SIG-M5 treated with dmso at 0.1 percent for 504 hours (cell line): ENCODE results near the gene MAST3.

Experiments used
- DNase-seq: peaks from one replicate; lab custom pipeline; 2025; ENCODE audit not compliant: unreplicated experiment; lab: John Stamatoyannopoulos, UW

The MAST3 gene

GRCh38 chr19:18174983-18175382 is 77.4 kb downstream of the MAST3 start:
- no peak for DNase-seq

DNA sequence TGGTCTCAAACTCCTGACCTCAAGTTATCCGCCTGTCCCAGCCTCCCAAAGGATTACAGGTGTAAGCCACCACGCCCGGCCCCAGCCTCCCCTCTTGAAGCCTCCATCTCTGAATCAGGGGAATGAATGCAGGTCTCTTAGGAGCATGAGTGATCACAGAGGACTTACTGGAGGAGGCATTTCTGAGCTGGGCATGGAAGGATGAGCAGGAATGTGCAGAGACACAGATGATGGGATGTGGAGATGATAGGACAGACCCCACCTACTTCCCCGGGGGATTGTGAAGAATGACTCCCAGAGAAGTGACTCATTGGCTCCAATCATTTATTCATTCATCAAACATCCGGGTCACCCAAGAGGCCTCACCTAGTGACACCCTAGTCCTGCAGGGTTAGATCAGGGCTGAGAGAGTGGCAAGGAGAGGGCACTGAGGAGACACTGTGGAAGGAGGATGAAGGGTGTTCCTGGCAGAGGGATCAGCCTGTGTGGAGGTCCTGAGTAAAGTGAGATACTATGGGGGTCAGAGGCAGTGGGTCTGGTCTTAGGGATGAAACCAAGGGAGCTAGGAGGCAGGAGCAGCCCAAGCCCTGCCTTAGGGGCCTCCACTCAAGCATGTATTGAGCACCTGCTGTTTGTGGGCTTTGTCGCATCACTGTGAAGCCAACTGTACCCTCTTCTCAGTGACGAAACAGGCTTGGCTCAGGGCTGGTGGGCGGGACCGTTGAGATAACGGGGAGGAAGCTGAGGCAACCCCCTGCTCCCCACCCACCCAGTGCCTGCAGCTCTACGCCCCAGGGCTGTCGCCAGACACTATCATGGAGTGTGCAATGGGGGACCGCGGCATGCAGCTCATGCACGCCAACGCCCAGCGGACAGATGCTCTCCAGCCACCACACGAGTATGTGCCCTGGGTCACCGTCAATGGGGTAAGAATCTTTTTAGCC is 79.1 kb downstream of the MAST3 start:
- no peak for DNase-seq

- DNase-seq: no peak
These were observed 82.4 kb downstream of the MAST3 start for GRCh38 chr19:18179957-18180356.

GRCh38 chr19:18183529-18183928 is 86.0 kb downstream of the MAST3 start:
- no peak for DNase-seq

GRCh38 chr19:18185538-18185937 is 88.0 kb downstream of the MAST3 start:
- no peak for DNase-seq

DNA sequence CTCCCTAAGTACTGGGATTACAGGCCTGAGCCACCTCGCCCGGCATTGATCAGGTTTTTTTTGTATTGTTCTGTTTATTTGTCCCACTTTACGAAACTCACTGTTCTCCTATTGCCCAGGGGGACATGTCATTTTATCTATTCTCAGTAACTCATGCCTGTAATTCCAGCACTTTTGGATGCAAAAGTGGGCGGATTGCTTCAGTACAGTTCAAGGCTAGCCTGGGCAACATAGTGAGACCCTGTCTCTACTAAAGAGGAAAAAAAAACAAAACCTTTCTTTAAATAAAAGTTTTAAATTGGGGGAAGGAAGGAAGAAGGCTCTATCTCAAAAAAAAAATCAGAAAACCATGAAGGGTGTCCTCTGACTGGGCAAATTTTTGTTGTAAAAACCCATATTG is 92.7 kb downstream of the MAST3 start:
- DNase-seq: no peak

DNA sequence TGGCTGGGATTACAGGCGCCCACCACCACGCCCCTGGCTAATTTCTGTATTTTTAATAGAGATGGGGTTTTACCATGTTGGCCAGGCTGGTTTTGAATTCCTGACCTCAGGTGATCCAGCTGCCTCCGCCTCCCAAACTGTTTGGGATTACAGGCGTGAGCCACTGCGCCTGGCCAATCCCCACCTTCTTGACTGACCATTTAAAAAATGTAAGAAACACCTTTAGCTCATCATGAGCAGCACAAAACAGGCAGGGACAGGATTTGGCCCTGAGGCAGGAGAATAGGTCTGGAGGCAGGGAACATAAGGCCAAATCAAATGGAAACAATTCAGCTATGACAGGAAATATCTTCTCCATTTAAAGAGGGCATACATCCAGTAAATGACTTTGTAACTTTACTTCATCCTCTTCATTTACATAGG is 94.1 kb downstream of the MAST3 start:
- no peak for DNase-seq

DNA sequence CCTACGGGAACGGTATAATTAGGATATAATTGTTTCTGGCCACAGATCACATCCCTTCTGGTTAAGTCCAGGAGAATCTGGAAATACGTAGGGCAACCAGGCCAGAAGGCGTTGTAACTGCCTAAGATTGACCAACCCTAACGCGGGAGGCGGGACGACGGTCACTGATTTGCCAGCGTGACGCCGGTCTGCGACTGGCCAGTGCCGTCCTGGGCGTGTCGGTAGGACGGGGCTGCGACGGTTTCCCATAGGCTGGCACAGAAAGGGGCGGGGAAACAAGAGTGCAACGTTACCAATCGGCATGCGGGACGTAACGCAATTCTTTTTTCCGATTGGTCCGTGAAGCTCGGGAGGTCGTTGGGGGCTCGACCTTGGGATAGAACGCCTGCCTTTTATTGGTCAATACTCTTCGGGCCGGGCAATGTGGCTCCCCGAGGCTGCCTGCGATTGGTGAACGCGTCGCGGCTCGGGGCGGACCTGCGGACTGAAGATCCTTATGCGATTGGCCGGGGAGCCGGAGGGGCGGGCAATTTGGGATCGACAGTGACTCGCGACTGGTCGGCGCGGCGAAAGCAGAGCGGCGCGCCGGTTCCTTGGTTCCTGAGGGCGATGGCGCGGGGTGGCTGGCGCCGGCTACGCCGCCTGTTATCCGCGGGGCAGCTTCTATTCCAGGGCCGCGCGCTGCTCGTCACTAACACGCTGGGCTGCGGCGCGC is 95.3 kb downstream of the MAST3 start, which contains the start of gene MPV17L2:
MPV17L2 (plus strand) TSS at position 546 of the 715 bp plus-strand sequence; CDS start at position 610, 64 bp downstream.
- DNase-seq: peak; percentile 99

- DNase-seq: no peak
These were observed 96.0 kb downstream of the MAST3 start for GRCh38 chr19:18193388-18194180.

DNA sequence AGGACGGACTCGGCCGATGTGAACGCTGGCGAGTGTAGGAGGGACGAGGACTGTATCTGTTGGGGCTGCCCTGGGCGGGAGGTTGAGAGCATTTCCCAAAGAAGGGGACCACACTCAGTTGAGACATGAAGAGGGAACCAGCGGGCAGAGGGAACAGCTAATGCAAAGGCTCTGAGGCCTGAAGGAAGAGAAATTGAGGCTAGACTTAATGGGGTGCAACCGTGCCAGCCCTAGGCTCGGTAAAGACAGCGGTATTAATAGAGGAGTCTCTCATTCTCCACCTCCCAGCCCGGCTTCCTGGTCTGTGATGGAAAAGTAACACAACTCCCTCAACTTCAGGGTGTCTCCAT is 96.6 kb downstream of the MAST3 start:
- DNase-seq: no peak

- DNase-seq: peak; percentile 28
These were observed 97.1 kb downstream of the MAST3 start for GRCh38 chr19:18194554-18195238.

GRCh38 chr19:18196511-18196845 is 98.9 kb downstream of the MAST3 start:
- DNase-seq: no peak

GRCh38 chr19:18197306-18197705 is 99.7 kb downstream of the MAST3 start:
- no peak for DNase-seq

- DNase-seq: no peak
These were observed 100.4 kb downstream of the MAST3 start for GRCh38 chr19:18197941-18198340.

- no peak for DNase-seq
These were observed 100.8 kb downstream of the MAST3 start for GRCh38 chr19:18198374-18198773.
